Measurements from ENCODE around the gene IFT81. TPM values are rescaled to one million over a fixed set of nuclear protein-coding genes. Genes with fewer than 3 reads are reported as not detected.

Gene IFT81
- total and polyA plus RNA-seq, 2 donors (not counting 3 experiments of a cell fraction or from before 2014, with no cell fraction given) = 2.4 to 9.8 TPM

GRCh38 chr12:110185626-110186025 is 61.5 kb downstream of the IFT81 start:
- BruUV-seq (replicated peaks) = no TSS peak
- ChIA-PET POLR2A (no interaction called here), CTCF (no interaction called here)
- no peaks in the 10 kb centered on the region for H3K79me2 ChIP-seq (ENCODE audit: control insufficient read depth, insufficient read depth, low read length)
- no peaks in the 10 kb centered on the region for H3K9me1 ChIP-seq (replicated peaks; ENCODE audit: control insufficient read depth, extremely low read depth, insufficient read depth, low read length)
- no peak overlapping the region for H3K9ac ChIP-seq (replicated peaks; ENCODE audit: extremely low read depth, insufficient read depth, low read length)
- intact Hi-C loops (cut with micrococcal nuclease) (no loop called here), dilution Hi-C loops (cut with MboI; ENCODE audit: extremely low pct_ligation_motif_present, low sequenced_read_pairs) (no loop called here)
- no peak overlapping the region for H3K4me2 ChIP-seq (ENCODE audit: insufficient read depth, low read length)
- H3K9me3 ChIP-seq (replicated peaks; ENCODE audit: control insufficient read depth, insufficient read depth, low read length) = no peaks in the 10 kb centered on the region
- no peak for FAIRE-seq
- H3K4me3 ChIP-seq (replicated peaks in 1 of 3; ENCODE audit: insufficient read depth in 1 of 3, low read depth in 1 of 3, low read length in 3 of 3) = no peak overlapping the region
- no peaks in the 10 kb centered on the region for H3K4me1 ChIP-seq (ENCODE audit: control insufficient read depth, extremely low read depth, insufficient read depth, low read length)
- H3K36me3 ChIP-seq (ENCODE audit: control insufficient read depth in 2 of 2, extremely low read depth in 1 of 2, insufficient read depth in 2 of 2, low read length in 2 of 2) = peaks cover 0 to 5% of the 10 kb centered on the region in 2 experiments
- H3K27ac ChIP-seq (ENCODE audit: insufficient read depth, low read depth, low read length) = no peak overlapping the region
- H4K20me1 ChIP-seq (replicated peaks; ENCODE audit: control insufficient read depth, extremely low read depth, insufficient read depth, low read length) = no peaks in the 10 kb centered on the region
- H2AFZ ChIP-seq (ENCODE audit: low read depth, low read length) = no peak overlapping the region
- DNase-seq (ENCODE audit: low read depth, low spot score) = no peak
- no peak for TF ChIP-seq MYC (IDR thresholded peaks at IDR 0.05; ENCODE audit: low read depth, low read length)
- TF ChIP-seq FOS (IDR thresholded peaks at IDR 0.05; ENCODE audit: borderline replicate concordance, insufficient read depth, low read length) = no peak
- no peak for TF ChIP-seq GATA2 (IDR thresholded peaks at IDR 0.05; ENCODE audit: insufficient read depth, insufficient read length, low read depth, low read length)
- no peak for TF ChIP-seq CTCF (IDR thresholded peaks at IDR 0.05; ENCODE audit: extremely low read depth in 1 of 2, insufficient read depth in 1 of 2, low read depth in 1 of 2, low read length in 2 of 2)
- no peak for TF ChIP-seq MAX (IDR thresholded peaks at IDR 0.05; ENCODE audit: insufficient read depth, insufficient read length)
- no peak for TF ChIP-seq POLR2A (IDR thresholded peaks at IDR 0.05; ENCODE audit: low read depth, low read length)
- TF ChIP-seq JUN (IDR thresholded peaks at IDR 0.05; ENCODE audit: borderline replicate concordance, insufficient read depth, insufficient read length, low read depth) = no peak
- TF ChIP-seq POLR2AphosphoS5 (IDR thresholded peaks at IDR 0.05; ENCODE audit: insufficient read depth, low read depth, low read length) = no peak
- TF ChIP-seq EZH2 (IDR thresholded peaks at IDR 0.05; ENCODE audit: borderline replicate concordance, low read depth, low read length, severe bottlenecking) = no peak
- H3K27me3 ChIP-seq (ENCODE audit: control insufficient read depth in 2 of 2, insufficient read depth in 2 of 2, low read length in 2 of 2) = no peaks in the 10 kb centered on the region

All from endothelial cell of umbilical vein (primary cell).